Cortex of kidney (tissue), 1 donor: ENCODE measurements around the gene MIPEP.
"Not testable (repeated sequence)": the region's sequence is repeated elsewhere in the genome, so short reads cannot be mapped to it uniquely, and the experiment has no call there.

Source experiments
- DNase-seq: peaks from one replicate; lab custom pipeline; 2025; lab: John Stamatoyannopoulos, UW

The MIPEP gene

DNA sequence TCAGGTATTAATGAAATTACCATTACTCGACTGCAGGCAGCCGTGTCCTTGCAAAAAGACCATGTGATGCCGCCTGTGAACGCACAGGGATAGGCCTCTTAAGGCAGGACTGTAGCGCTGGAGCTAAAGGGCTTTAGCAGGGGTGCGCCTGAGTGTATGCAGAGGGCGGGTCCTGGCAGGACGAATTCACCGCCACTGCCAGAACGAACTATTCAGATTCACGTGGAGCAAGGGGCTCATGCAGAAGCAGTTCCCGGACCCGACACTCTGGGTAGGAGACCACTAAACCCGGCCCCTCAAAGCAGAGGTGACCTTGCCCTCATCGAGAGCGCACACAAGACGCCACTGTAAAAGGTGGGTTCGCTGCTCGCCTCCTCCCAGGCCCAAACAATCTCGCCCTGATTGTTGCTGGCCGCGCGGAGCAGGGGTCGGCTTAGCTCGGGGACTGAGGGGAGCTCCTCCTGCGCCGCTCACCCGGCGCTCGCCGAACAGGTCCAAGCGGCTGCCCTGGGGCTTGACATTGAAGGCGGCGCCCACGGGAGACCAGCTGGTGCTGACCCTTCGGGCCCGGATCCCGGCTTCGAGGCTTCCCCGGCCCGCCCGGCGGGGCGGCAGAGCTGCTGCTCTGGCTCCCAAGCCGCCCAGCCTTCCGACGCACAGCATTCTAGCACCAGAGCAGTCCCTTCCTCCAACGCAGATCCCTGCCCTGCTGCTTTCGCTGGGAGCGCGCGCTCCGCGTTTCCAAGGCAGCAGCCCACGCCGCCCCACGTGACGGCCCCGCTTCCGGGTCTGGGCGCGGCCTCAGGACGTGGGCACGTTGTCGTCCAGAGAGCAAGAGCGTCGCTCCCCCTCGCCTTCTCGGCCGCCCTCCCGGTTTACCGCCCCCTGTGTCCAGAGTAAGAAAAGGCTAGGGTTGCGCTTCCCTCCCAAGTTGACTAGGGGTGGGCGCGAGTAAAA is at the start of gene MIPEP:
MIPEP (minus strand) TSS at position 743 of the 957 bp plus-strand sequence; CDS start at position 663, 80 bp downstream.
- peak; percentile 76 for DNase-seq

DNA sequence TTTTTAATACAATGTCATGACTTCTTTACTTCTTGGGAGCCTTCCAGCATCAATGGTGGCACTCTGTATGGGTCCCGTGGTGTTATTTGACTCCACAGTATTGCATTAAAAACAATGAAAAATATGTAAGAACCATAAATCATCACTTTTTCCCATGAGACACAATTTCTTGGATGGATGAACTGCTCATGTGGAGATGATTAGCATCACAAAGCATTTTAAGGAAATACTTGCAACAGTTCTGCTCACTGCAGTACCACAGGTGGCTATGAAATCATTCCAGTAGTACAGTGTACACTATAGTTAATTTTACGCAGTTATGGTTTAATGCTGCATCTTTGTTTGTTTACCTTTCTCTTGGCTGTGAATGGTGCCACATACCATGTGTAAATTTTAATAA is 45.3 kb upstream of the MIPEP start:
- DNase-seq: no peak

DNA sequence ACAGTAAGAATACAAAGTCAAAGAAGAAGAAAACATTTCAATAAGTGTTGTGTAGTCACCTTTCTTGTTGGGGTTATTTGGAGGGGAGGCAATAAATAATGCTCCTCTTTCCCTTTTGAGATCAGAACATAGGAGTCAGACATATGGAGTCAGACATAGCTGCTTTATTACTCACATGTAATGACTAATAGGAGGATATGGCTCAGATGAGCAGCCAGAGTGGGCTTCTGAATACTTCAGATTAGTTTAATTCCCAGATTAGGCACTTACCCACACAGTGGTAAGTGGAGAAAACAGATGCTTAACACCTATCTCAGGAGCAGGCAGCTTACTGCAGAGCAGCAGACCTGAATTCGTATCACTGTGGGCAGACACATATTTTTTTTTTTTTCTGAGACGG is 39.8 kb upstream of the MIPEP start:
- no peak for DNase-seq

DNA sequence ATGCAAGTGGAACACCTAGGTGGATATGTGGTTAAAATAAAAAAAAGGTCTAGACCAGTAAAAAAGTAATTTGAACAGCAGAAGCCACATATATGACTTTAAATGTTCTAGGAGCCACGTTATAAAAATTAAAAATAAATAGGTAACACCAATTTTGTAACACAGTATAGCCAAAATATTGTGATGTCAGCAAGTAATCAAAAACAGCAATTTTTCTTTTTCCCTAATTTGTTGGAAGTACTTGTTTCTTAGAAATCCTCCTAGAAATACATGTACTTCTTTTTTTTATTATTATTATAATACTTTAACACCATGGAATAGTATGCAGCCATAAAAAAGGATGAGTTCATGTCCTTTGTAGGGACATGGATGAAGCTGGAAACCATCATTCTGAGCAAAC is 33.8 kb upstream of the MIPEP start:
- no peak for DNase-seq

DNA sequence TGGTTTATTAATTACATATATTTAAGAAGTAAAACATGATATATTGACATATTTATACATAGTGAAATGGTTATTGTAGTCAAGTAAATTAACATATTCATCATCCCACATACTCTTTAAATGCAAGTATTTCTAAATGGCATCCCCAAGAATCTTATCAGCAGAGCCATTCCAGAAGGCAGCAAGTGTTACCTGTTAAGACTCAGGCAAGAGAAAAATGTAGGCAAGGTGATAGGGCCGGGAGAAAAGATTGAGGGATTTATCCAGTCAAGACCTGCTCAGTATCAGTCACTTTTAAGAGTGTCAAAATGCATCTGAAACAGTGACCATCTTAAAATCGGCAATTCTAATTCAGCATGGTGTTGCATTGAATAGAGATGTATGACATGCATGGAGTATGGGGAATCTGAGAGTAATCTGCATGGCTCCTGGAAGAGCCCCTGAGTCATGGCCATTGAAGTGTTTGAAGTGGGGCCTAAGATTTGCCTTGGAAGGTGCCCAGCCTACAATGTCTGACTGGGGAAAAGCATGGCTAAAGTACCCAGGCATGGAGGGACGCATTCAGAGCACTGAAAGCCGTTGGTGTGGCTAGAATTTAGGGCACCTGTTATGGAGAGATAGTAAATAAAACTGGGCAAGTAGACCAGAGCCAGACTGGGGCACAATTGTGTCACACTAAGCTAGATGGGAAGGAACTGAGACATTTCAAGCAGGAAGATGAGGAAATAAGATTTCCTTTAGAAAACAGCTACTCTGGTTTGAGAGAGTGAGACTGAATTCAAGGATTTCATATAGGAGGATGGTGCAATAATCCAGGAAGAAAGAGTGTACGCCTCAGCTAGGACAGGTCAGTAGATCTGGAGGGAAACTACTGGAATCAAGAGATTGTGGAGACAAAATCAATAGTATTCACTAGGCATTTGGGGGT is 33.1 kb upstream of the MIPEP start:
- no peak for DNase-seq

DNA sequence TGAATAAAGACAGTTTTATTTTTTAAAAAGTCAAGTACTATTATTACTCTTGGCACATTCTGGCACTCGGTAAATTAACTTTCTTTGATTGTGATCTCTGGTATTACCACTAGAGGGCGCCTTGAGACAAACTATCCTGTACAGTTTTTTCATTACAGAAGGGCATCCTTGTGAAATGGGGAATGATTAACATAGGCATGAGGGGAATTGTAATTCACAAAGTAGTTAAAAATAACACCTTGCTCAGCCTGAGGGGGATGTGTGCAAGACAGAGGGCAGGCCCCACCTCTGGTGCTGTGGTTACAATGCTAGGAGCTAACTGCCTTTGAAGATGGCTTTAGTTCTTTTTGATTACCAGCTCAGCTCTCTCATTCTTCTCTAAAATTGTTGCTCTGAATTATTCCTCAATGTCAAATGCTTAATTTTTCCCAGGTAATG is 32.3 kb upstream of the MIPEP start:
- no peak for DNase-seq

DNA sequence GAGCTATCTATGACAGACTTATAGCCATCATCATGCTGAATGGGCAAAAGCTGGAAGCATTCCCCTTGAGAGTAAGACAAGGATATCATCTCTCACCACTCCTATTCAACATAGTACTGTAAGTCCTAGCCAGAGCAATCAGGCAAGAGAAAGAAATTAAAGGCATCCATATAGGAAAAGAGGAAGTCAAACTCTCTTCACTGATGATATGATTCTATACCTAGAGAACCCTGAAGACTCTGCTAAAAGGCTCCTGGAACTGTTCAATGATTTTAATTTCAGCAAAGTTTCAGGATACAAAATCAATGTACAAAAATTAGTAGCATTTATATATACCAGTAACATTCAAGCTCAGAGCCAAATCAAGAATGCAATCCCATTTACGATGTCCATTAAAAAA is 29.8 kb upstream of the MIPEP start:
- DNase-seq: no peak

DNA sequence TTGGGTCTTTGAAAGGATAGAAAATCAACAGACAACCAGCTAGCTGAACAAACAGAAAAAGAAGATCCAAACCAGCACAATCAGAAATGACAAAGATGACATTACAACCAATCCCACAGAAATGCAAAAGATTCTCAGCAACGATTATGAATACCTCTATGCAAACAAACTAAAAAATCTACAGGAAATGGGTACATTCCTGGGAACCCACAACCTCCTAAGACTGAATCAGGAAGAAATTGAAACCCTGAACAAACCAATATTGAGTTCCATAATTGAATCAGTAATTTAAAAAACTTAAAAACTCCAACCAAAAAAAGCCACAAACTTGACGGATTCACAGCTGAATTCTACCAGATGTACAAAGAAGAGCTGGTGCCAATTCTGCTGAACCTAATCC is 29.0 kb upstream of the MIPEP start:
- no peak for DNase-seq

DNA sequence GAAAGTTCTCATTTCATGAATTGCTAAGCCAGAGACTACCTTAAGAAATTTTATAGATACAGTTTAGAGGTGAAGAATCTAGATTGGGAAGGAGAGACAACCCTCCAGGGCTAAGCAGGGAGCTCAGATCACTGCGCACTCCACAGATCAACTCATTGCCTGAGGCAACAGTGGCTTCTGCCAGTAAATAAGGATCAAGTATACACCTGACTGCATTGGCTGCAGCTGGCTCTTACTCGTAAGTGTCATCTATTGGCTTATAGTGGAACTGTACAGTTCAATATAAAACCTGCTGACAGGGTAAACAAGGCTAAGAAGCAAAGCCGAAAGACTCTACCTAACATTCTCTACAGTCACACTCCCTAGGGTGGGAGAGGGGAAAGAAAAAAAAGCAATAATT is 26.1 kb upstream of the MIPEP start:
- no peak for DNase-seq

DNA sequence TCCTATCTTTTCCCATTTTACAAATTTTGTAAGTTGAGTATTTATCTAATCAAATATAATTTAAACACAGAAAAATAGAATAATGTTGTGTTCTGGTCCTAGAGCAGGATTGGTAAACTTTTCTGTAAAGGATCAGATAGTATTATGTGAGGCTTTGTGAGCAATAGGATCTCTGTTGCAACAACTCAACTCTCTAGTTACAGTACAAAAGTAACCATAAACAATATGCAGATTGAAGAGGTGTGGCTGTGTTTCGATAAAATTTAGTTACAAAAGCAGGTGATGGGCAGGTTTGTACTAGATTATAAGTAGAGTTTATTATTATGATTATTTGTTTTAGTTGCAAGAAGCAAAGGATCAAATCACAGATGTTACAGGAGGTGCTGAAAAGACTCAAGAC is 23.3 kb upstream of the MIPEP start:
- no peak for DNase-seq

DNA sequence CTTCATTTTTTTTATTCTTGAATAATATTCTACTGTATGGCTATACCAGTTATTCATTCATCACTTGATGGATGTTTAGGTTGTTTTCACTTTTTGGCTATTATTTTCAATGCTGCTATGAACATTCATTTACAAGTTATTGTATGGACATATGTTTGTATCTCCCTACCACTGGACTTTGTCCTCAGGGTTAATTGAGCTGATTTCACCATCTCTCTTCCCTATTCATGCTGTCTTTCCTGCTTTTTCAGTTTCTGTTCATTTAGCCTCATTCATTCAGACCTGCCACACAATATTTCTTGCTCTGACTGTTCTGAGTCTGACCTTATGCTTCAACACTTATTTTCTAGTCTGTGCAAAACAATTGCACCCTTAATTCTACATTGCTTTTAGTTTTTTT is 20.4 kb upstream of the MIPEP start:
- no peak for DNase-seq

DNA sequence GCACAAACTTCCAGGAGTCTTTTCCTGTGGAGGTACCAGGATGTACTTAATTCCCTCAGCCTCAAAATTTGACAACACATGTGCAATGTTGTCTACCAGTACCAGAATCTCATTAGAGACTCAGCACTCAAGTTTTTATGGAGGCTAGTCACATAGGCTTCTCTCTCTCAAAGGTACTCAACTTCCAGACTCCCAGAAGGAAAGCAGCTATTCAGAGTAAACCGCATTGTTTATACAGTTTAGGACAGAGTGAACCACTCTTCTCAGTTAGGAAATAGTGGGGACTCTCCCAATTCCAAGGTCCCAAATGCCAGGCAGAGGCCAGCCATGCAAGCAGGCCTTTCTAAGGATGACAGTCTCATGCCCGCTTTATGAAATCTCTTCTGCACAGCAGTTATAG is 16.6 kb upstream of the MIPEP start:
- DNase-seq: no peak

DNA sequence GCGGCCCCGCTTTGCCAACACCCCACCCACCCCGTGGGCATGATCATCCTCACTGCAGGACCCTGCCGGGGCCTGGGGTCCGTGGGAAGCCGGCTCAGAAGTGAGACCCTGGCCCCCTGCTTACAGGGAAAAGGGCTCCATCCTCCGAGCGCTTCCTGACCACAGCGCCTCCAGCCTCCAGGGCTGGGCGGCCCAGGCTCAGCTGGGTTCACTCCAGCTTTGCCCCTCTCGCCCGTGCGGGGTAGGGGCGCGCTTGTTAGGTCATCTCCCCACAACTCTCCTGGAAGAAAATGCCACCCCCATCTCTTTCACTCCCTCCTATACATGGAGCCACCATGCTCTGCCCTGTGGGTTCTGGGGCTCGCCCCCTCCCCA is 14.7 kb upstream of the MIPEP start:
- no peak for DNase-seq

DNA sequence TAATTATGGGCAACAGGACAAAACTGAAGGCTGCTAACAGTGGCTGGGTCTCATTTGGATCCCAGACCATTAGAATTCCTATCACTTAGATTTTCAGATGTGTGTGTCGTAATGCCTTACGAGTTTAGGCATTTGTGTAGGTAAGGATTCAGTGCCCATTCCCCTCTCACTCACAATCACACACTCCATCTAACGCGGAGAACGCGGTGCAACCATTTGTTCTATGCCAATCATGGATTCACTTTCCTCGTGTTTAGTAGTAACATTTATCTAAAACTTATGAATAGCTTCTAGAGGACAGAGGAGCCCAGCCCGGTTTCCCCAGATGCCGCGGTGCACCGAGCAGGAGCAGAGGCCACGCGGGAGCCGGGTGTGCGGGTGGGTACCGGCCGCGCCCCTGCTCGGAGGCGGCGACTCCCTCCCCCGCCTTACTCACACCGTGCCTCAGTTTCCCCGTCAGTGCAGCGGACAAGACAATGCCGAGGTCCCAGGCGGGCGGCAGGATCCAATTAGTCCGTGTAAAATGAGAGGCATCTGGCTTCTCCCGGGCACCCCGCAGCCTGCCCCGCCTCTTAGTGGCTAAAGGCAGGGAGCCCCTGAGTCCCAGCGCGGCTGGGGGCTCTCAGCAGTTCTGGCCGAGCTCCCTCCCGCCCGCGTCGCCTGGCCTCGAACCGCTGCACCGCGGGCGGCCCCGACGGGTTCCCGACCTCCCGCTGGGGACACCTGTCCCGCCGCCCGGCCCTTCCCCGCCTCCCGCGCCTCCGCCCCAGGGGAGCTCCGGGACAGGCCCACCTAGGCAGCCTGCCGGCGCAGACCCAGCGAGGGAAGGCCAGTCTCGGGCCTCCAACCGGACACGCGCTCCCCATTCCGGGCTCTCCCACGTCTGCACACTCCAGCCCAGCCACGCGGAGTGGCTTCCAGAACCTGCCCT is 14.0 kb upstream of the MIPEP start:
- no peak for DNase-seq

DNA sequence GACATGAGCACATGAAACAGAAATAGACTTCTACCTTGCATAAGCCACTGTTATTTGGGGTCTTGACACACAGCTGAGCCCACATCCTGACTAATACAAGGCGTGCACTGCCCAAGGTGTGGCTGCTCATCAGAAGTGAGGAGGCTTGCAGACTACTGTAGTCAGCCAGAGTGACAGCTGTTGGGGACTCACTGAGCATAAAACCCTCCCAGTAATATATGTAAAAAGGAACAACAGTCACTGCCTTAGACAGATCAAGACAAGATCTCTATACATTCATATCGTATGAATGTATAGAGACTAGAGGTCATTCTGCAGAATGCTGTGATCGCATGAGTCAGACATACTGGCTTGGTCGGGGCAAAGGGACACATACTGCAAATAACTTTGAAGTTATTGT is 12.2 kb upstream of the MIPEP start:
- no peak for DNase-seq

DNA sequence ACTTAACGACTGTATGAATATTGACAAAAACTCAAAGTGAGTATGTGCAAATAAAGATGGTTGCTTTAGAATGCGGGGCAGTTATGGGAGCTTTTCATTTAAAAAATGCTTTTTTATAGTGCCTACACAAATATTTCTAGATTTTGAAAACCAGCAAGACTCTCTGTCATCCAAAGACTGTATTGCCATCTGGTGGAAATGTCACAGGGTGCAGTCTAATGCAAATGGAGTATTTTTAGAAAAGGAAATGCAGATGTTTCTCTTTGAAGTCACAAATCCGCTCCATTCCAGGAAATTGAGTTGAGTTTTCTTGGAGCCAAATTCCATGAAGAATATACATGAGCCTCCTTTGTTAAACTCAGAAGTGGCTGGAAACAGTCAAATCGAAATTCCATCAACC is 10.4 kb upstream of the MIPEP start:
- no peak for DNase-seq

DNA sequence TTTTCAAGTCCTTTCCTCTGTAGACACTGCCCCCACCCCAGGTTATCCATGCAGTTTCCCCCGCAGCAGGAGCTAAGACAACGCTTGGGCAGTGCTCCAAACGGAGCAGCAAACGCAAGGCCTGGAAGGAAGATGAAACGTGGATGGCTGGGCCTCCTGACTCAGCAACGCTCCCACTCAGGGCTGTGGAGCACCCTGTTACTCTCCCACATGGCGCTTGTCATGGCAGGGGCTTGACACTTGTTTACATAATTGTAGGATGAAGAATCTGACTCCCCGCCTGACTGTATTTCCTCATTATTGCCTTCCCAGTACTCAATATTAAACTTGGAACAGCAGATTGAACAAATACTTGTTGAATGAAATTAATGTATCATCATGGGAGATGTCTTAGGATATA is 8.9 kb upstream of the MIPEP start:
- DNase-seq: no peak

DNA sequence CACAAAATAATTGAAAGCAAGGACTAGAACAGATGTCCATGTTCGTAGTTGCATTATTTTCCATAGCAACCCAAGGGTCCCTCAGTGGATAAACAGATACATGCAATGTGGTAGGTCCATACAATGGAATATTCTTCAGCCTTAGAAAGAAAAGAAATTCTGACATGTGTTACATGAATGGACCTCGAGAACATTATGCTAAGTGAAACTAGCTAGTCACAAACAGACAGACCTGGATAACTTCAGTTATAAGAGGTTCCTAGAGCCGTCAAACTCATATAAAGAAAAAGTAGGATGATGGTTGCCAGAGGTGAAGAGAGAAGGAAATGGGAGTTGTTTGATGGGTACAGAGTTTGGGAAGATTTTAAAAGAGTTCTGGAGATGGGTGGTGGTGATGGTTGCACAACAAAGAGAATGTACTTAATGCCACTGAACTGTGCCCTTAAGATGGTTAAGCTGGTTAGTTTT is 8.3 kb upstream of the MIPEP start, which contains the start of gene C1QTNF9B:
C1QTNF9B (minus strand) TSS at position 51 of the 468 bp plus-strand sequence.
- not testable (repeated sequence) for DNase-seq

DNA sequence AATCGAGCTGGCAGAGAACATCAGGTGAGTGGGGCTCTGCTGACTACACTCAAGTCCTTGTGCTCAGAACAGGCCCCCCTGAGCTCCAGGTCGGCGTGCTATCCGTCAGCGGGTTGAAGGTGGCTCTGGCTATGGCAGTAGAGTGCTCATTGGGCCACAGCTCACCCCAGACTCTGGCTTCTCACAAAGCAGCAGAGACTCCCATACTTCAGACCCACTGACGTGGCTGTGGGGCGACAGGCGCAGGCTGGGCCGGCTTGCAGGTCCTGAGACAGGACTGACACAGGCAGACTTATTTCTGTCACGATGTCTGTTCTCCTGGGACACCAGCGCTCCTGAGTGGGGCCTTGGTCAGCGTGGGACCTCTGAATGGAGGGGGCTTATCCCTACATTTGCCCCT is 5.5 kb upstream of the MIPEP start:
- DNase-seq: not testable (repeated sequence)

DNA sequence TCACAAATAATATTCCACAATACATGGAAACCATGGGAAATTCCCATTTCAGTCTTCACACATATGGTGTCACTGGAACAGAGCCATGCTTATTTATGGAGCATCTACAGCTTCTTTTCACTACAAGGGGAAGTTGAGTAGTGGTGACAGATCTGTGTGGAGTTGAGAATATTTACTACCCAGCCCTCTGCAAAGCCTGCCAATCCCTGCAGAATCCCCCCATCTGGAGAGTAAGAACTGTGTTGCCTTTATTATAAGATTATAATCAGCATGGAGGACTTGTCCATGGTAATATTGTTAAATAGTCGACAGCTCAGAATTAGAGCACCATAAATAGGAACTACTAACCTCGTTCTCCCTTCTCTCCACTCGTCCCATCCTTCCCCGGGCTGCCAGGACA is 4.6 kb upstream of the MIPEP start:
- DNase-seq: not testable (repeated sequence)
